HepG2 (cell line): ENCODE results near the gene SF3B6. TPM values are rescaled to one million over a fixed set of nuclear protein-coding genes. Genes with fewer than 3 reads are reported as not detected.

ENCODE experiments used
- GFI1 ChIP-seq: sonication (generic); formaldehyde crosslinking; IDR thresholded peaks from 2 replicates; pipeline ENCODE4 v1.5.0; 2020; ENCODE audit warnings: missing genetic modification reagents, mild to moderate bottlenecking, borderline replicate concordance
- HNF1A ChIP-seq, 2 experiments: sonication (generic) in 1 of 2; formaldehyde crosslinking in 1 of 2; IDR thresholded peaks; 2 replicates each; pipeline versions ENCODE4 v1.4.0 to v1.6.1; 2016 to 2020; ENCODE audit warnings: borderline replicate concordance in 1 of 2, low read depth in 1 of 2, mild to moderate bottlenecking in 1 of 2, missing genetic modification reagents in 1 of 2
- IKZF4 ChIP-seq: sonication (generic); formaldehyde crosslinking; IDR thresholded peaks from 2 replicates; pipeline ENCODE4 v1.5.1; 2020; ENCODE audit warnings: borderline replicate concordance, mild to moderate bottlenecking, low read depth, missing genetic modification reagents; ENCODE audit errors: not compliant biosample characterization
- KLF11 ChIP-seq: IDR thresholded peaks from 2 replicates; pipeline ENCODE4 v1.6.1; 2016; ENCODE audit warnings: missing compliant biosample characterization
- PHB2 ChIP-seq: fragments of 450-650 bp; IDR thresholded peaks from 2 replicates; pipeline ENCODE4 v1.6.1; 2018; ENCODE audit not compliant: partially characterized antibody
- SNAPC2 ChIP-seq: sonication (generic); formaldehyde crosslinking; IDR thresholded peaks from 2 replicates; pipeline ENCODE4 v1.8.1; 2022; ENCODE audit warnings: mild to moderate bottlenecking, missing genetic modification reagents
- TBL1XR1 ChIP-seq: fragments of 150-350 bp; IDR thresholded peaks from 2 replicates; pipeline ENCODE4 v1.6.1; 2014; ENCODE audit warnings: borderline replicate concordance, low read length; ENCODE audit not compliant: partially characterized antibody
- ZFP91 ChIP-seq: sonication (generic); formaldehyde crosslinking; IDR thresholded peaks from 2 replicates; pipeline ENCODE4 v1.9.0; 2022; ENCODE audit warnings: missing genetic modification reagents, mild to moderate bottlenecking, borderline replicate concordance
- ZNF142 ChIP-seq: sonication (generic); formaldehyde crosslinking; IDR thresholded peaks from 2 replicates; pipeline ENCODE4 v1.4.0; 2020; ENCODE audit warnings: missing genetic modification reagents
- ZNF552 ChIP-seq: sonication (generic); formaldehyde crosslinking; IDR thresholded peaks from 2 replicates; pipeline ENCODE4 v1.9.0; 2022; ENCODE audit warnings: missing genetic modification reagents, mild to moderate bottlenecking, borderline replicate concordance
- ZNF770 ChIP-seq: sonication (generic); formaldehyde crosslinking; IDR thresholded peaks from 2 replicates; pipeline ENCODE4 v1.5.0; 2020; ENCODE audit warnings: mild to moderate bottlenecking, missing genetic modification reagents
- ZNF780A ChIP-seq: sonication (generic); formaldehyde crosslinking; IDR thresholded peaks from 2 replicates; pipeline ENCODE4 v1.8.0; 2022; ENCODE audit warnings: mild to moderate bottlenecking, missing genetic modification reagents, moderate library complexity
- polyA plus RNA-seq, 8 experiments: library from polyadenylated mRNA; depleted of rRNA in 3 of 8; stranded (reverse) in 7 of 8; unstranded in 1 of 8; fragments of >200 nt; fragmentation: Illumina TruSeq in 4 of 8; extraction: Trizol in 4 of 8; gene quantifications; 2 replicates each; pipeline versions ENCODE4 v1.2.1 to v1.2.3, GENCODE V29; 2011 to 2016; ENCODE audit warnings: low read depth in 4 of 8, missing spikeins in 1 of 8, mixed read lengths in 1 of 8; ENCODE audit not compliant: insufficient read depth in 1 of 8
- total RNA-seq, 5 experiments: library from RNA; depleted of rRNA; stranded (reverse); fragments of >200 nt; fragmentation: Illumina TruSeq; extraction: Trizol; gene quantifications; 2 replicates each; pipeline ENCODE4 v1.2.3, GENCODE V29; 2016; ENCODE audit warnings: low read depth in 1 of 5

SF3B6 gene
- total and polyA plus RNA-seq, 2 of the 13 experiments (the other 11 are each of a cell fraction or from before 2014, with no cell fraction given) = 177 to 182 TPM

GRCh38 chr2:24123195-24123921 is 47.2 kb upstream of the SF3B6 start, which contains the start of the genes FAM228B and PFN4 (continued):
- TF ChIP-seq ZNF780A (CRISPR knock-in tag) (no peak), ZNF770 (CRISPR knock-in tag) (peak; percentile 69), IKZF4 (peak; percentile 92), ZFP91 (CRISPR knock-in tag) (peak; percentile 93; the same call in 1 of the 2 replicates), PHB2 (no peak), GFI1 (peak; percentile 69; the same call in 1 of the 2 replicates), SNAPC2 (CRISPR knock-in tag) (peak; percentile 79; the same call in 1 of the 2 replicates), ZNF142 (CRISPR knock-in tag) (peak; percentile 97), TBL1XR1 (no peak), HNF1A (IDR thresholded peaks at IDR 0.05; ENCODE audit: low read depth) (no peak), HNF1A (CRISPR knock-in tag; IDR thresholded peaks at IDR 0.05; ENCODE audit: borderline replicate concordance) (peak; percentile 74; the same call in 1 of the 2 replicates), ZNF552 (CRISPR knock-in tag) (peak; percentile 83; the same call in 1 of the 2 replicates), KLF11 (no peak)
